NCI-H2196 treated with DMSO at 0.1 percent for 48 hours (cell line): Measurements from ENCODE around the gene ZIC1.

ENCODE experiments used
- DNase-seq: peaks from one replicate; lab custom pipeline; 2025; ENCODE audit not compliant: unreplicated experiment; lab: John Stamatoyannopoulos, UW

Gene ZIC1

GRCh38 chr3:147421184-147421912, 12.2 kb downstream of the ZIC1 start:
- DNase-seq = no peak

GRCh38 chr3:147422196-147422595, 13.0 kb downstream of the ZIC1 start:
- DNase-seq = no peak

GRCh38 chr3:147422601-147423536, 13.7 kb downstream of the ZIC1 start:
- no peak for DNase-seq

GRCh38 chr3:147423537-147423797, 14.3 kb downstream of the ZIC1 start:
- DNase-seq = no peak

DNA sequence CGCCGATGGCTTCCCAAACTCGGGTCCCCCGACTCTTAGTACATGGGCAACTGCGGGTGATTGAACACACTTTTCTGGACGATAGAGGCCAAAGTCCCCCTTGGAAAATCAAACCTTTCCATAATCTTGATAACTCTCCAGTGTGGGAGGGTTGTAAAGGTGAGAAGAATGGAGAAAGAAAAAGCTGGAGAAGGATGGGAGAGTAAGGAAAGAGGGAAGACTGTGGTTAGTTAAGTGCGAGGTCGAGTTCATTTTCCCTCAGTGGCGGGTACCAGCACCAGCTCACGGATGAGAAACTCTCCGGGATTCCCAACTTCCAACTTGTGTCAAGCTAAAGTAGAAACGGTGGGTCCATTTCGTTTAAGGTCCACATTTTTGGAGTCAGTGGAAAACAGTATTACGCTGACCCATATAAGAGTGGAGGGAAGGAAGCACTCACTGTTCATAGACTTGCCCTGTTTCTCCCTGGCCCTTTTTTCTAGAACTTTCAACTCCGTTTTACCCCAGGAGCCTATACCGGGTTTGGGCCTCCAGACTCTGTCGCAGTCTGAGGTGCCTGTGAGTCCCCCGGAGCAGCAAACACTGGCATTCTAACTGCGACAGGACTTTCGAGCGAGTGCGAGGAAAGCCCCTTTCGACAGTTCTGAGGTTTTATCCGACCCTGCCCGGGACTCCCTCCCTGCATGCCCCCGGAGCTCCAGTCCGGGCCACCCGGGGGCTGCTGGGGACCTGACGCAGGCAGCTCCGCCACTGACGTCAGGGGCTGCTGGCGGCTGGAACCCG, 14.8 kb downstream of the ZIC1 start:
- DNase-seq = no peak

DNA sequence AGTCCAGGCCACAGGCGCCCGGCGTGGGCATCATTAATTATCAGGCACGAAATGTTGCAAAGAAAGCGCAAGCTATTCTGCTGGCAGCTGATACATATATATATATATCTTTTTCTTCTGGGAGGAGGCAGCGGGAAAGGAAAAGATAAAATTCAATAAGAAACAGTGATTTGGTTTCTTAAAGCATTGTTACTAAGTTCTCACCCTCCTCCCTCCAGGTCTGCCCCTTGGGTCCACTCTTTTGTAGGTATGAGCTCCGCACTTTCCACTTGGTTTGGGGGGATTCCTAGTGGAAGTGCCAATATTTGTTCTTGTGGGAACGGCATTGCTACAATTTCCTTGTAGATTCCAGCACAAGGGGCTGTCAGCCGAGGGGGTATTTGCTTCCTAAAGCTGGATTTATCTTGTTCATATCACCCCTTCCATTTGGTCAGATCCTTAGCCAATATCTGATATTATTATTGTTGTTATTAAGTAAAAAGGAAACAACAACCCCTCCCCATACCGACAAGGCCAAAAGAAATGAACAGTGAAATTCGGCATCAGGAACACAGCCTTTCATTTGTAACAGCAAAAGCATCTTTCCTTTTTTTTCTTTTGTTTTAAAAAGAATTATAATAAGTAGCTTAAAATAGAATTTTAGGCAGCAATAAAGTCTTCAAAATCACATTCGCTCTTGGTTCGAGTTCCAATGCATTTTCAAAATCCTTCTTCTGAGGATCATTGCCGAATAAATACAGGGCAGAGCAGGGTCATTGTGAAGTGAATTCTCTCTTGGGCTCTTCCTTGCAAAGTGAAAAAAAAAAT, 15.6 kb downstream of the ZIC1 start:
- no peak for DNase-seq

DNA sequence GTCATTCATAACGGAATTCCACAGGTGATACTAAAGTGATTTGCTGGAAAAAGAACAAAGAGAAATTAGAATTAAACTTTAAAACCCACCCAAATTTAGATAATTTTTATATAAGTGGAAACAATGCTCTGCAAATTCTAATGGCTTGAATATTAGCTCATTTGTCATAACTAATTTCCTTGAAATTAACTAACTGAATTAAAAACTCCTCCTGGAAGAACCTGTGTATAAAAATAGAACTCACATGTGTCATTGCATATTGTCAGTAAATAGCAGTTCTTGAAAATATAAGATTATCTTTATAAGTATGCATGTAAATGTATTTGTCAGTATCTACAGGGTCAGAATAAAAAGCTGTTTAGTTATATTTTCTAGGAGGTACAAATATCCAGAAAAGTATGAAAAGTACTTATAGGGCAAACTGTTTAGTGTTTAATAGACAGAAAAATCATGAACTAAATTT, 16.3 kb downstream of the ZIC1 start:
- DNase-seq = no peak

GRCh38 chr3:147426931-147427330, 17.8 kb downstream of the ZIC1 start:
- DNase-seq = no peak

- DNase-seq = no peak
Measured at GRCh38 chr3:147427746-147428145, 18.6 kb downstream of the ZIC1 start.

GRCh38 chr3:147428326-147428725, 19.2 kb downstream of the ZIC1 start:
- no peak for DNase-seq

GRCh38 chr3:147428754-147429153, 19.6 kb downstream of the ZIC1 start:
- DNase-seq = no peak

GRCh38 chr3:147431751-147432150, 22.6 kb downstream of the ZIC1 start:
- no peak for DNase-seq

DNA sequence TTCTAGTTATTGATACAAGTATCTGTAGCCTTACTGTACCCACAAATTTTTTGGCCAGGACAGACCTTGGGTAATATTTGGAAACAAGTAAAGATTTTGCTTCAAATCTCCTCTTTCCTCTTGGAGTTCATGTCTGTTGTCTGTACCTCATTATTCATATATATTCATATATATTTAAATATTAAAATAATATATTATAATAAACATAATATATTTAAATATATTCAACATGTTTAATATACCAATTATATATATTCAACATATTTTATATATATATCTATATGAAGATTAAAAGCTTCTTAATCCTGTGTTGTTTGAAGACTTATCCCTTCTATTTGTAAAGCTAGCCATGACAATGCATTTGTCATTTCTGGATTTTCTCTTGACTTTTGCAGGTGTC, 38.1 kb downstream of the ZIC1 start:
- no peak for DNase-seq

DNA sequence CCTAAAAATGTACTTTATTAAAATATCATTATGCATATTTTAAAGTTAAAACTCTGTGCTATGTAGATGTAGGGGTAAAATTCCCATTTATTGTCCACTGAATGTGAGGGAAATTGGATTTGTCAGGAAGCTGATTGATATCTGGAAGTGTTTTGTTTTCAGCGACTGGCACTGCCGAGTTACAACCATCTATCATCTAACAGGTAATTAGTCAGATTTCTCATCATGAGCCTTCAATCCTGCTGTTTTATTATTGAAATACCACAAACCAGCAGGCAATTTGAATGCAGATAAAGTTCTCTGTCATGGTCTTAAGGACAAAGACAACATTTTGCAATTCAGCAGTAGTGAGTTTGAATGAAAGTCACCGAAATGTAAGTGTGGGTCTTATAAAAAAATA, 40.5 kb downstream of the ZIC1 start:
- no peak for DNase-seq

- no peak for DNase-seq
Measured at GRCh38 chr3:147458995-147459704, 50.0 kb downstream of the ZIC1 start.

GRCh38 chr3:147462856-147463255, 53.7 kb downstream of the ZIC1 start:
- DNase-seq = no peak
